K562 (cell line): ENCODE measurements around the gene CA7. TPM values are rescaled to one million over a fixed set of nuclear protein-coding genes. Genes with fewer than 3 reads are reported as not detected.
A peak's percentile ranks its signal among the peaks of the same experiment; 100 is the strongest.

ENCODE experiments used
- ARID4B ChIP-seq: sonication (generic); formaldehyde crosslinking; IDR thresholded peaks from 2 replicates; pipeline ENCODE4 v1.8.0; 2022; ENCODE audit warnings: mild to moderate bottlenecking, missing genetic modification reagents
- DACH1 ChIP-seq: fragments of 450-650 bp; IDR thresholded peaks from 2 replicates; pipeline ENCODE4 v1.6.1; 2018; ENCODE audit not compliant: partially characterized antibody
- EGR1 ChIP-seq: fragments of 450-650 bp; conservative IDR thresholded peaks from 2 replicates; pipeline ENCODE4 v1.6.1; 2017; ENCODE audit warnings: mild to moderate bottlenecking
- ERF ChIP-seq: fragments of 450-650 bp; formaldehyde crosslinking; IDR thresholded peaks from 2 replicates; pipeline ENCODE4 v1.4.0; 2020; ENCODE audit warnings: mild to moderate bottlenecking, mixed read lengths
- HMG20B ChIP-seq: fragments of 250-450 bp; sonication (Bioruptor Pico); IDR thresholded peaks from 2 replicates; pipeline ENCODE4 v1.5.0; 2021; ENCODE audit warnings: mild to moderate bottlenecking
- HNRNPH1 ChIP-seq: fragments of 200-400 bp; formaldehyde crosslinking; optimal IDR thresholded peaks from 2 replicates; pipeline ENCODE3; 2017; ENCODE audit warnings: low read depth, mild to moderate bottlenecking, low read length, moderate library complexity
- KAT8 ChIP-seq: fragments of 450-650 bp; IDR thresholded peaks from 2 replicates; pipeline ENCODE4 v1.6.1; 2016; ENCODE audit warnings: low read depth, mild to moderate bottlenecking
- SMARCB1 ChIP-seq: IDR thresholded peaks from 2 replicates; pipeline ENCODE4 v1.6.1; 2011; ENCODE audit warnings: improper control_type of control experiment, low read depth; ENCODE audit not compliant: insufficient read length
- SP1 ChIP-seq: sonication (generic); formaldehyde crosslinking; IDR thresholded peaks from 2 replicates; pipeline ENCODE4 v1.8.1; 2022; ENCODE audit warnings: mild to moderate bottlenecking, missing genetic modification reagents
- ZBTB11 ChIP-seq, 3 experiments: fragments of 200-800 bp in 1 of 3; fragments of 250-450 bp in 1 of 3; fragments of 450-650 bp in 1 of 3; sonication (Bioruptor Pico) in 1 of 3; sonication (Bioruptor generic) in 1 of 3; formaldehyde crosslinking in 1 of 3; IDR thresholded peaks; 2 replicates each; pipeline versions ENCODE4 v1.6.1 to v1.8.0; 2016 to 2022; ENCODE audit warnings: mild to moderate bottlenecking in 2 of 3, missing genetic modification characterization in 2 of 3, missing compliant biosample characterization in 1 of 3, moderate library complexity in 1 of 3
- ZBTB33 ChIP-seq: sonication (generic); formaldehyde crosslinking; IDR thresholded peaks from 2 replicates; pipeline ENCODE4 v1.8.1; 2023; ENCODE audit warnings: mild to moderate bottlenecking, missing genetic modification reagents
- ZNF174 ChIP-seq: fragments of 250-450 bp; sonication (Bioruptor Pico); IDR thresholded peaks from 2 replicates; pipeline ENCODE4 v1.4.0; 2020; ENCODE audit warnings: mild to moderate bottlenecking
- ZNF395 ChIP-seq: fragments of 200-800 bp; sonication (Bioruptor generic); IDR thresholded peaks from 2 replicates; pipeline ENCODE4 v1.6.1; 2017; ENCODE audit warnings: missing genetic modification characterization, missing compliant biosample characterization
- ZNF696 ChIP-seq: fragments of 250-450 bp; sonication (Bioruptor Pico); conservative IDR thresholded peaks from 2 replicates; pipeline ENCODE4 v1.4.0; 2020; ENCODE audit warnings: mild to moderate bottlenecking, moderate library complexity
- polyA plus RNA-seq, 8 experiments: library from polyadenylated mRNA; depleted of rRNA in 4 of 8; stranded (reverse) in 5 of 8; unstranded in 3 of 8; fragments of >200 nt; fragmentation: Nextera tagmentation in 2 of 8; fragmentation: Illumina TruSeq in 1 of 8; extraction: Ambion mirVana in 2 of 8; extraction: Trizol in 1 of 8; gene quantifications; 2 replicates each; pipeline versions ENCODE4 v1.2.1 to v1.2.3, GENCODE V29; 2011 to 2014; ENCODE audit warnings: inconsistent platforms in 1 of 8, missing spikeins in 1 of 8
- total RNA-seq, 7 experiments: library from RNA; depleted of rRNA in 6 of 7; stranded (reverse); fragments of >200 nt in 6 of 7; fragmentation: Illumina TruSeq in 2 of 7; extraction: Trizol in 2 of 7; gene quantifications; 2 replicates each; pipeline versions ENCODE4 v1.2.1 to v1.2.3, GENCODE V29; 2011 to 2021; ENCODE audit warnings: low replicate concordance in 1 of 7

CA7 gene
- total and polyA plus RNA-seq, 9 of the 15 experiments (the other 6 are each of a cell fraction or from before 2014, with no cell fraction given), result 0.03 to 0.07 (median 0.05) TPM; not detected in 5

GRCh38 chr16:66872943-66873684 is 28.9 kb downstream of the CA7 start (continued):
- TF ChIP-seq DACH1, result no peak
- 0 out of 2 replicates have a peak, but pooled peaks have one; percentile 27 for TF ChIP-seq ARID4B
- no peak for TF ChIP-seq HNRNPH1
- peak; percentile 68 for TF ChIP-seq ZNF395
- TF ChIP-seq ZNF696 (CRISPR knock-in tag), result no peak
- peak in 1 of 3 experiments; percentile 60; a peak in 2 of 6 replicates for TF ChIP-seq ZBTB11 (CRISPR knock-in tag; IDR thresholded peaks at IDR 0.05)
- no peak for TF ChIP-seq HMG20B
- TF ChIP-seq ZNF174 (CRISPR knock-in tag), result no peak
- peak; percentile 83 for TF ChIP-seq SP1 (CRISPR knock-in tag)
- peak; percentile 75 for TF ChIP-seq EGR1
- TF ChIP-seq ERF (CRISPR knock-in tag), result 0 out of 2 replicates have a peak, but pooled peaks have one; percentile 40
- TF ChIP-seq KAT8, result no peak
- no peak for TF ChIP-seq SMARCB1
- TF ChIP-seq ZBTB33 (CRISPR knock-in tag), result peak; percentile 66; the same call in 1 of the 2 replicates
